ENCODE data around the gene DEDD2.

GRCh38 chr19:42176990-42177685, 40.3 kb downstream of the DEDD2 start:
- TF ChIP-seq CTCF (IDR thresholded peaks at IDR 0.05; ENCODE audit: low read length) (peak; percentile 27; the same call in 1 of the 2 replicates), EZH2 (IDR thresholded peaks at IDR 0.05; ENCODE audit: borderline replicate concordance, low read length) (no peak)
